SK-N-MC (cell line): Measurements from ENCODE around the gene NOC2L.

Experiments
- EZH2 ChIP-seq: fragments of 200-600 bp; sonication (generic); IDR thresholded peaks from one replicate; pipeline ENCODE4 v1.6.1; 2017; ENCODE audit warnings: antibody characterized with exemption
- POLR2AphosphoS5 ChIP-seq: IDR thresholded peaks from 2 replicates; pipeline ENCODE4 v1.6.1; 2012; ENCODE audit warnings: mild to moderate bottlenecking, low read depth, low read length, borderline replicate concordance

DNA sequence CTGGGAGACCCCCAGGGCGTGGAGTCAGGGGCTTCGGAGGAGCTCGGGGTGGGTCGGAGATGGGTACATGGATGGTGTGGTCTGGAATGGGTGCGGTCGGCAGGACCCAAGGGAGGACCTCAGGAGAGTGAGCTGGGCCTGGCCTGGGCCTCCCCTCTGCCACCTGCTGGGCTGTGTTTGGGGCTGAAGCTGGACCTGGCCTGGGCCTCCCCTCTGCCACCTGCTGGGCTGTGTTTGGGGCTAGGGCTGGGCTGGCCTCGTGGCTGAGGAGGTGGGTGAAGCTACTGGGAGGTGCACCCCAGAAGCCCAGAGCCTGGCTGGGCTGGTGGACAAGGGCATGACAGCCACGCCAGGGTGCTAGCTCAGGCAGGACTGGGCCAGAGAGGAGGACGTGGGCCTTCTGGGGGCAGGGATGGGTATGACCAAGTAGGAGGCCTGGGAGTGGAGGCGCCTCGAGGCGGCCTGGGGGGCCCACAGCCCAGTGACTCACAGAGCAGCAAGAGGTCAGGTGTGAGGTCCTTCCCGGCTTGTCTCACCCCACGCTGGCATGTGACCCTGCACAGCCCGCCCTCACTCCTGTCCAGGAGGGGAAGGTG lies 20.9 kb downstream of the NOC2L start:
- TF ChIP-seq EZH2, result no peak
- no peak for TF ChIP-seq POLR2AphosphoS5
